Activated CD4-positive, alpha-beta T cell treated with anti-CD3 and anti-CD28 coated beads, Interleukin-2, amount 50 U/mL, for 16 hours (primary cell): ENCODE data around the gene CNPY3.

Experiments
- DNase-seq: peaks from one replicate; pipeline ENCODE4 v3.0.0-alpha.2; 2020

The CNPY3 gene

GRCh38 chr6:42961020-42961470, 31.8 kb downstream of the CNPY3 start:
- DNase-seq: no peak

GRCh38 chr6:42962096-42962495, 32.8 kb downstream of the CNPY3 start:
- no peak for DNase-seq

DNA sequence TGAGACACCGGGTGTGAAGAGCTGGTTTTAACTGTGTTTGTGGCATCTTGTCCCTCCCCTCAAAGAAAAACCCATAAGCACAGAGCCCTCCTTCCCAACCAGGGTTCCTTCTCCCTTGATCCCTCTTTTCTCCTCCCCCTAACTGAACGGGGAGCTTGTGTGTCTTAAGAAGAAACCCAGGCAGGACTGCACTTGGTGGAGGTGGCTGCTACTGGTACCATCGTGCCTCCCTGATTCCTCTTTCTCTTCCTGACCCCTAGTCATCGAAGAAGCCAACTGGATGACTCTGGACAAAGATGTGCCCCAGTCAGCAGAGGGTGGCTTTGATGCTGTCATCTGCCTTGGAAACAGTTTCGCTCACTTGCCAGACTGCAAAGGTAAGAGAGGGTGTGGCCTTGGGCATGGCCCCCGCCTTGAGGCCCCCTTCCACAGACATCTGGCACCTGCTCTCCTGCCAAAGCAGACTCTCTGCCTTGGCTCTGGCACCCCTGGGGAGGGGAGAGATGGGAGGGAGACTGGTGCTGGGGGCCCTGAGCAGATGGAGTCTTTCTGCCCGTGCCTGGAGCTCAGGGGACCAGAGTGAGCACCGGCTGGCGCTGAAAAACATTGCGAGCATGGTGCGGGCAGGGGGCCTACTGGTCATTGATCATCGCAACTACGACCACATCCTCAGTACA, 33.4 kb downstream of the CNPY3 start:
- no peak for DNase-seq

- DNase-seq: no peak
Measured at GRCh38 chr6:42963179-42963854, 34.0 kb downstream of the CNPY3 start.

GRCh38 chr6:42963855-42964605, 34.8 kb downstream of the CNPY3 start:
- DNase-seq: peak; percentile 48

DNA sequence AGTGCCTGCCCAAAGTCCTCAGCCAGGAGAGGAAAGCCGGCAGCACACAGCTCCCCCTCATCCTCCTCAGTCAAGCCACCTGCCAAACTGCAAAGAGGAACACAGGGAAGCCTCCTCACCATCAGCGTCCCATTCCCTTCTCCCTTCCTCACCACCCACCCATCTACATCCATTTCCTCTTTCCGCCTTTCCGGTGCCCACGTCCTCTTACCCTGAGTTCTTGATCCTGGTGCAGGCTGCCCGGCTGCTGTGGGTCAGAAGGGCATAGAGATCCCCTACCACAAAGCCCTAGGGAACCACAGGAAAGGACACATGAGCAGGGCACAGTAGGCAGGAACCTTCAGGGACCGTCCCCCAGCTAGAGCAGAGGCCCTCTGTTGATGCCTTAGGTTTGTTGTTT, 37.3 kb downstream of the CNPY3 start:
- DNase-seq: no peak

DNA sequence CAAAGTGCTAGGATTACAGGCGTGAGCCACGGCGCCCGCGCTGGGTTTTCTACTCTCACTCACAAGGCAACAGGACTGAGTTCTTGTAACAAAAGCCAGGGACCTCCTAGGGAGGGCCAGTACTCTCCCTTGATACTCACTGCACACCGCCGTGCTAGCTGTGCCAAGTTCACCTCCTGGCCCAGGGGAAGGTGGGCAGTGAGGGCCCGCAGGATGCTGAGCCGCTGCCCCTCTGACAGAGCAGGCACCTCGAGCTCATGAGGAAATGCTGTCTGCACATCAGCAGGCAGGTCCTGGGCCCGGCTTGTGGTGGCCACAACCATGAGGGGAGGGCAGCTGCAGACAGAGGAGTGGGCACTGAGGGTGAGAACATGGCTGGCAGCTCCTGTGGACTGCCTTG, 37.9 kb downstream of the CNPY3 start:
- DNase-seq: no peak

DNA sequence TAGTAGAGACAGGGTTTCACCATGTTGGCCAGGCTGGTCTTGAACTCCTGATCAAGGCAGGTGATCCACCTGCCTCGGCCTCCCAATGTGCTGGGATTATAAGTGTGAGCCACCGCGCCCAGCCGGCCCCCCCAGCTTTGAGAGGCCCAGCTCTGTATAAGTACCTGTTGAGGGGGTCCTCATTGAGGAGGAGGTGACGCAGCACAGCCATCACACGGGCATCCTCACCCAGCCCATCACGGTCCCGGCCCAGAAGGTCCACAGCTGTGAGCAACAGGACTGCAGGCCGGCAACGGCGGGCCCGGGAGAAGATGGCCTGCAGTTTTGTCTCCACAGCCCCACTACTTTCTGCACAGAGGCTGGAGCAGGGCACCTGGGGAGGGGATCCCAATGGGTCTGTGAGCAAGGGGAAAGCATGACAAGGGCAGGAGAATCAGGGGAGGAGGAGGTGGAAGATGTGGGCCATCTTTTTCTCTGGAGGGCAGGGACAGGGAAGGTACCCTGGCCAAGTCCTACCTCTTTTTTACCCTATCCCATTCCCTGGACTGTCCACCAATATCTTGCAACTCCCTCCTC, 38.9 kb downstream of the CNPY3 start:
- DNase-seq: no peak

- no peak for DNase-seq
Measured at GRCh38 chr6:42968783-42969182, 39.5 kb downstream of the CNPY3 start.

DNA sequence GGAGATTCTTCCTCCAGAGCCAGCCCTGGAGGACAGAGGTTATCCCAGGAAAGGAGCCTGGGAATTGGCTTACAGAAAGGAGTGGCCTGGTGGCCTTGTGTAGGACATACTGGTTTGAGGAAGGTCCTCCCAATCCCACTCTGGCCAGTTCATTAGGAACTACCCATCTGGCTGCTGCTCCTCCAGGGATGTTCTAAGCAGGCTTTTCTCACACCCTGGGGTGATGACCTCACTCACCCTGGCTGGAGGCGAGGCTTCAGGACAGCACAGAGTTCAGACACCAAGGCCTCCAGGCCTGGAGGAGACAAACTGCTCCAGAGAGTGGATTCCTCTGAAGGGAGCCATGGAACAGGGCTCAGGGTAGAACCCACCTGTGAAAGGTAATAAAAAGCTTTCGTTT, 40.2 kb downstream of the CNPY3 start:
- DNase-seq: no peak

- no peak for DNase-seq
Measured at GRCh38 chr6:42969934-42970333, 40.7 kb downstream of the CNPY3 start.

- DNase-seq: no peak
Measured at GRCh38 chr6:42970871-42971612, 41.8 kb downstream of the CNPY3 start.

DNA sequence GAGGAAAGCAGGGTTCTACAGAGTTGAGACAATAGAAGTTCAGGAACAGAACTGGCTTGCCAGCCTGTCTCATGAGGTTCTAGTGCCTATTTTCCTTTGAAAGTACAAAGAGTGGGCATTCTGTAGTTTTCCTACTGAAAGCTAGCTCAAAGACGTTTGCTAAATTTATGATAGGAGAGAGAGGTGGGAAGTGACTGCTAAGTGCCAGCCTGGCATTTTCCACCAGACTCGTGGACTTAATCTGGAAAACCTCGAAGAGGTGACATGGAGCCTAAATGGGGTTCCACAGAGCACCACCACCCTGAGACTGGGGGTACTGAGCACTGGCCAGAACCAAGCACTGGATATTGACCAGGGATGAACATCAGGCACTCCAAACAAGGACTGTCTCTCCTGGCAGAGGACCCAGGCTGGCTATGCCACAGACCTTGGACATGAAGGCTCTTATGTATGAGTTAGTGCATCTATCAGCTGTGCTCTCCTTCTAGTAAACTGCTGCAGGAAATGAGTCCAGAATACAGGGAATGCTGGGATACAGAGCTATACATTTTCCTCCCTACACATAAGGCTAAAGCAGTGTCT, 42.6 kb downstream of the CNPY3 start:
- DNase-seq: no peak

DNA sequence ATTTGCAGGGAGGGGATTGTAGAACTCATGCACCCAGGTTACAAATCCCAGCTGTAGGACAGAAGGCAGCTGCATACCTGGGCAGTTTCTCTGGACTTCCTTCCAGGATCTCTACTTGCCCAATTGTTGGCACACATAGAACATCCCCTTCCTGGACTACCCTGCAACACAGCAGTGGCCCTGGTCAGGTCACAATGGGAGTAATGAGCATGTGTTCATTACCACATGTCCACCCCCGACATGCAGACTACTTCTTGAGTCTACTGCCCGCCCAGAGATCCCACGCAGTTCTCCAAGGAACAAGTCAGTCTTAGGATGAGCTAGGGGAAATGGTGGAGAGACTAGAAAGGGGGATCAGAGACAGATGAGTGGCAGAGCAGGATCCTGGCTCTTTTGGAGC, 44.6 kb downstream of the CNPY3 start:
- DNase-seq: no peak

DNA sequence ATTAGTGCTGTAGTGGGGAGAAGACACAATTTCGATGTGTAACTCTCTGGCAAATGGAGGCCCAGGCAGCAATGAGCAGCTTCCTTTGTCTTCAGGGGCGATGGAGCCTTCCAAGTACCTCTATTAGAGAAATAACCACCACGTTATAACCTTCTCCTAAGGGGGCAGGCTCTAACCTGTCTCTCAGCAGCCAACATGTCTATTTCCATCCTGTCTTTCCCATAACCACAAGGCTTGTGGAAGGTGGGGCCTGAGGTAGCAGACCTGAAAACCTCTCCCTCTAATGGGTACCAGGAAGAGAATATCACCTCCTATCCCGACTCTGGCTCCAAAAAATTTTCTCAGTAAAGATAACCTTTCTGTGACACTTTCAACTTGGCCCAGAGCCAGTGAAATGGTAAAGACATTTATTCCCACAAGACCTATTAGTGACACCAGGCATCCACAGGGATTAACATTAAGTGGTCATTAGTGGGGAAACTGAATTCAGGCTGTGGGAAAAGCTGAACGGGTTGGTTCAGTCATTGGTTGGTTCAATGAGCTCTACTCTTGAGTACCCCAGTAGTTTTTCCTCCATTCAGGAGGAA, 45.7 kb downstream of the CNPY3 start:
- DNase-seq: no peak

DNA sequence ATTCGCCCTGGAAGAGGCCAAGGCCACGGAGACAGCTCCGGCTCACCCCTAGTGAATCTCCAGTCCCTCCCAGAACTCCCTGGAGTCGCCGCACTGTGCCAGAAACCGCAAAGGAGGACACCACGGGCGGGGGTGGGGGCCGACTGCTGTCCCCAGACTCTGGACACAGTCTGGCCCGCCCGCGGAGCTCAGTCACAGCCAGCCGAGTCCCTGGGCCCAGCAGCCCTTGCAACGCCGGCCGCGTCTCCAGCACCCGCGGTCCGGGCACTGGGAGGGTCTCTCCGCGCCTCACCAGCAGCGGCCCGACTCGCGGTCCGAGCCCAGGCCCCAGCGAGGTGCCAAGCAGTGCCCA, 49.2 kb downstream of the CNPY3 start:
- DNase-seq: no peak

DNA sequence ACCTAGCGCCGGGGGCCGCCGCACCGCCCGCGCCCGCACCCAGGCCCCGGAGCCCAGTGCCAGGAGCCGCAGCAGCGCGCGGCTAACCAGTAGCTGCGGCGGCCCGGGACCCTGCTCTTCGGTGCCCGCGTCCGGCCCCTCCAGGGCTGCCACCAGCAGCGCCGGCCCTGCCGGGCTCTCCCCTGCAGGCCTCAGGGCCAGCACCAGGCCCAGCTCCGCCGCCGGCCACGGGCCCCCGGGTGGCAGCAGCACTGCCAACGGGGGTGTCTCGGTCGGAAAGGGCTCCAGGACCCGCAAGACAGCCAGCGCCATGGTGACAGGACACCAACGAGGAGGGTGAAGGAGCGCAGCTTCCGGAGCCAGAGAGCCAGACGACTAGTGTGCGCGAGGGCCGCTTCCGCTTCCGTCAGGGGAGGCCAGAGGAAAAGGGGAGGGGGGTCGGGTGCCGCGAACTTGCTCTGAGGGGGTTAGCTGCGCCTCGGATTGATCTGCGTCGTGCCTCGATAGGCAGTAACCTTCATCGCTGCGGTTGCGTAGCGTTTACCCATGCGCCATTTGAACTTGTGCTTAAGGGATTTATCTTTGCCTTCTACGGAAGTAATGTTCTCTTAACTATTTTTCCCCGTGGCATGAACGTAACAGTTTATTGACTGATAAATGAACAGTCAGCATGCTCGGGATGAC, 49.7 kb downstream of the CNPY3 start, which contains the start of gene PEX6:
PEX6 (minus strand) TSS at position 343 of the 684 bp plus-strand sequence; CDS start at position 312, 31 bp downstream.
- peak; percentile 96 for DNase-seq

- no peak for DNase-seq
Measured at GRCh38 chr6:42979523-42980177, 50.4 kb downstream of the CNPY3 start.

DNA sequence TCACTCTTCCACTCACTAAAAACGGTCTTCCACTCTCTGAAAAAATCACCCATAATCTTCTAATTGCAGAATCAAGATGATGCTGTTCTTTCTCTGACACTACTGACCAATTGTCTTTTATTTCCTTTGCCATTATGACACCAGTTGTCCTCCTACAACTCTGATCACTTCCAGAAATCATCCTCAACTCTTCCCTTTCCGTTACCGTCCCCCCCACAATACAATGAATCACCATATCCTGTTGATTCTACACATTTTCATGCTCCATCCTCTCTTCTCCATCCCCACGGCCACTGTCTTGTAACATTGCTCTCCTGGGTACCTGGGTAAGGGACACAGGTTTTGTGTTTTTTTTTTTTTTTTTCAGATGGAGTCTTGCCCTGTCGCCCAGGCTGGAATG, 52.6 kb downstream of the CNPY3 start:
- no peak for DNase-seq

DNA sequence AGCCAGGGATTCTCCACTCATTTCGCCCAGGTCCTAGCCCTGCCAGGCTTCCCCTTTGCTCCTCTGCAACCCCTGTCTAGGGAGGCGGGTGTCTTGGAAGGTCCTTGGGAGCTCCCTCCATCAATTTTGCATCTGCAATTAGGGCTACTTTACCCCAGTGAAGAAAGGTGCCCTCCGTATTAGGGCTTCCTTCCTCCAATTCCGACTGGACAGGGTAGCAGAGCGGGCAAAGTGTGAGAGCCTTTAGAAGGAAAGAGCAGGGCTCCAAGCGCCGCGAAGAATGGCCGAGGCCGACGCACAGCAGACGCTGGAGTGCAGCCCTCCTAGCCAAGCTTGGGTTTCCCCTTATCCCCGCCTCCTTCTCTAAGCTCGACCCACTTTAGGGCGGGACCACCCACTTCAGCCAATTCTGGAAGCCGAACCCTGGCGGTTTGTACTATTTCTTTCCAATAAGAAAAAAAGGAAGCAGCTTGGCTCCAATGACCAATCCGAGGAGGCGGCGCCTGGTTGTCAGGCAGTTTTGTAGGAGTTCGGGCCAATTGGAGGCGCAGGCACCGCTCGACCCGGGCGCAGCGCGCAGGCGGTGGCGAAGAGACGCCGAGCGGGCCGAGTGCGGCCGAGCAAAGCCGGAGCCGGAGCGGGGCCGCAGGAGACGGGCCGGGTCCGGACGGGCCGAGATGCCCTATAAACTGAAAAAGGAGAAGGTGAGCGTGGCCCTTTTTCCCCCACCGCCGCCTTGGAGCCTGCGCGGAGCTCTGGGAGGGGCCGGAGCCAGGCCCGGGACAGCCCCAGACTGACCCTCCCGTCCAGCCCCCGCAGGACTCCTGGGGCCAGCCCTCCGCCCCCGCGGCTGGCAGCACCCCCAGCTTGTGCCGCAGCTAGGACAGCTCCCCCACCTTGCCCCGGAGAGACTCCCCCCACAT, 55.0 kb downstream of the CNPY3 start, which contains the start of gene PPP2R5D:
PPP2R5D (plus strand) TSS at position 570 of the 923 bp plus-strand sequence; CDS start at position 678, 108 bp downstream.
- DNase-seq: peak; percentile 99
